Central memory CD8-positive, alpha-beta T cell (primary cell): Measurements from ENCODE around the gene ANKRD40CL.

Experiments
- ATAC-seq: fragments of 150-1000 bp; cut with Tn5 transposase; replicated peaks from 2 replicates; pipeline ENCODE4 v1.10.0; 2022; ENCODE audit warnings: mild to moderate bottlenecking, moderate FRiP score, moderate number of reproducible peaks; ENCODE audit not compliant: poor library complexity, severe bottlenecking; ENCODE audit errors: extremely low read depth
- DNase-seq, 2 donors: peaks; one replicate each; pipeline ENCODE4 v3.0.0; 2021; ENCODE audit warnings: low spot score in 2 of 2
- H3K27ac Mint-ChIP-seq: one replicate; pipeline ENCODE4 v1.8.0; 2022; ENCODE audit warnings: low read depth, mild to moderate bottlenecking, moderate library complexity, mixed read lengths
- H3K27me3 Mint-ChIP-seq: one replicate; pipeline ENCODE4 v1.8.0; 2022; ENCODE audit warnings: mixed read lengths
- H3K36me3 Mint-ChIP-seq: one replicate; pipeline ENCODE4 v1.8.0; 2022; ENCODE audit warnings: mild to moderate bottlenecking, moderate library complexity, mixed read lengths; ENCODE audit not compliant: insufficient read depth
- H3K4me1 Mint-ChIP-seq: one replicate; pipeline ENCODE4 v1.8.0; 2022; ENCODE audit warnings: mixed read lengths
- H3K4me3 Mint-ChIP-seq: one replicate; pipeline ENCODE4 v1.8.0; 2022; ENCODE audit warnings: mild to moderate bottlenecking, moderate library complexity, mixed read lengths
- H3K9me3 Mint-ChIP-seq: one replicate; pipeline ENCODE4 v1.8.0; 2022; ENCODE audit warnings: mixed read lengths

ANKRD40CL gene

DNA sequence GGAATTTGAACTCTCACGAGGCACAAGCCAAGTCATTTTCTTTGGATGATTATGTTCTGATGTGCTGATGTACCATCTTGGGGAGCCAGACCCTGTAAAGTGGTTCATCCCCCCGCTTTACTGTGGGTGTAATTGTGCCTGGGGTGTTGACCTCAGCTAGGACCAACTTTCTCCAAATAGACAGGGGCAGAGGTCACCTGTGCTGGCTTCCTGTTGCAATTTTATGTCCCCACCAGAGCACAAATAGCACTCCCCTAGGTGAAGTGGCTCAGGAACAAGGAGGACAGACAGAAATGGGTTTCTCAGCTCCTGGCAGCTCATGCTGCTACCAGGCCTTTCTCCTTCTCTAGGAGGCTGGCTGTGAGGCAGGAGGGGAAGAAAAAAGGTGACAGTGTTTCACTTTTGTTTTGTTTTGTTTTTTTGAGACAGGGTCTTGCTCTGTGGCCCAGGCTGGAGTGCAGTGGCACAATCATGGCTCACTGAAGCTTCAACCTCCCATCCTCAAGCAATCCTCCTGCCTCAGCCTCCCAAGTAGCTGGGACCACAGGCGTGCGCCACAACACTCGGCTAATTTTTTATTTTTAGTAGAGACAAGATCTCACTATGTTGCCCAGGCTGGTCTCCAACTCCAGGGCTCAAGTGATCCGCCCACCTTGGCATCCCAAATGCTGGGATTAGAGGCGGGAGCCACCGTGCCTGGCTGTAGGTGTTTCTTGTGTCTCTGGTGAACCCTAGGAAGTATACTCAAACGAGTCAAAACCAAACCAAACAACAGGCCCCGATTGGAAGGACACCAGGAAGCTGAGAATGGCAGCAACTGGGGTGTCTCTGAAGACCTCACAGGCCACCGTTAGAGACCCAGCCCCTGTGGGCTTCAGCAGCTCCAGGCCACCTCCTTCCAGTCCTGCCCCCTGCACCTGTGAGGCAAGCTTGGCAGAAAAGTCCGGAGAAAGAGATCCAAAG lies 35.6 kb upstream of the ANKRD40CL start:
- no peak for ATAC-seq

DNA sequence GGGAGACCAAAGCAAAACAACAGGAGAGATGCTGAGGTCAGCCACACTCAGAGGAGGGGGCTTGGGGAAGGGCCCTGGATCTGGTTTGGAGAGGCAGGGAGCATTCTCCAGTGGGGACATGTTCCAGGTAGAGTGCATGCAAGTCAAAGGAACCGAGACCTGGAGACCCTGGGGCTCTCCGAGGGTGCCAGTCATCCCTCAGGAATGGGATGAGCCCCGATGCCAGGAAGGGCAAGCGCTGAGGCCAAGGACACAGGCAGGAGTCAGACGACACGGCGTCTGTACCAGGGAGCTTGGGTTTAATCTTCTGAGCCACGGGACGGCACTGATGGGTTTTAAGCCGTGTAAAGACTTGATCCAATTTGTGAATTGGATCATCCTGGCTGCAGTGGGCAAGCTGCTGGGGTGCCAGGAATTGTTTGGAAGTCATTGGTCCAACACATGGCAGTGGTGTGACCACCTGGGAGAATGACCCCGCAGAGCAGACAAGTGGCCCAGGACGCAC lies 32.9 kb upstream of the ANKRD40CL start:
- DNase-seq = no peak
- Mint-ChIP-seq H3K9me3 (no peaks in the 10 kb centered on the region), H3K27ac (no peak overlapping the region), H3K36me3 (no peaks in the 10 kb centered on the region), H3K27me3 (no peaks in the 10 kb centered on the region), H3K4me3 (no peak overlapping the region), H3K4me1 (no peaks in the 10 kb centered on the region)
- ATAC-seq = no peak

More for the DNA sequence above, 35.6 kb upstream of the ANKRD40CL start:
- Mint-ChIP-seq H3K27me3 (no peaks in the 10 kb centered on the region), H3K9me3 (no peaks in the 10 kb centered on the region), H3K36me3 (no peaks in the 10 kb centered on the region), H3K4me3 (no peak overlapping the region), H3K4me1 (no peaks in the 10 kb centered on the region), H3K27ac (no peak overlapping the region)
- no peak for DNase-seq

- H3K27ac Mint-ChIP-seq = no peak overlapping the region
- no peaks in the 10 kb centered on the region for H3K36me3 Mint-ChIP-seq
- no peak for DNase-seq
- H3K4me3 Mint-ChIP-seq = no peak overlapping the region
- no peak for ATAC-seq
- no peaks in the 10 kb centered on the region for H3K4me1 Mint-ChIP-seq
- no peaks in the 10 kb centered on the region for H3K9me3 Mint-ChIP-seq
- H3K27me3 Mint-ChIP-seq = no peaks in the 10 kb centered on the region
These were observed 32.3 kb upstream of the ANKRD40CL start for GRCh38 chr17:50799582-50799981.

DNA sequence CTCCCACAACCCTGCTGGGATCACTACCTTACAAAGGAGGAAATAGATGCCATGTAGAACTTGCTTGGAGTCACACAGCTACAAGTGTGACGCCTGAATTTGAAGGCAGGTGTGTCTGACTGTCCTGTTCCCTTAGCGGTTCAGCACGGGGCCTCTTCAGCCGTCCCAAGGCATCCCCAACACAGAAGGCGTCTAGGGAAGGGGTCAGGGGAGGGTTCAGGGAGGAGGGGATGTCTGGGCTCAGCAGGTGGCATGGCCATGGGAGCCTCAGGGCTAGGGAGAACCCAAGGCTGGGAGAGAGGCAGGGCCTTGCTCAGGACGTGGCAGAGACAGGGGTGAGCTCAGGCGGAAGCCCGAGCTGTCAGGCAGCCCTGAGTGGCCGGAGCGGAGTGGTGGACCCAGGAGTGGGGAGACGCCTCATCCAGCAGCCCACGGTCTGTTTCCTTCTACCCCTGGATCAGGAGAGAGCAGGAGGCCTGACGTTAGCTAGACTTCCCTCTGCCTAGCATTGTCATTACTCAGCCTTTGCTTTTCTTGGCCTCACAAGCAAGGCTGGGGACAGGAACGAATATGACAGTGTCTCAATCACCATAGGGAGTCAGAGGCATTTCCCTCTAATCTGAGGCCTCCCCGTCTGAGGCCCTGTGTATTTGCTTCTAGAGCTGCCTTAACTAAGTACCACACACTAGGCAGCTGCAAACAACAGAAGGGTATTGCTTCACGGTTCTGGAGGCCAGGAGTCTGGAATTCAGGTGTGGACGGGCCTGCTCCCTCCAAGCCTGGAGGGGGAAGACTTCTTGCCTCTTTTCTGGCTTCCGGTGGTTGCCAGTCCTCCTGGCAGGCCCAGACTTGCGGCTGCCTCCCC lies 31.3 kb upstream of the ANKRD40CL start:
- no peaks in the 10 kb centered on the region for H3K36me3 Mint-ChIP-seq
- H3K27ac Mint-ChIP-seq = no peak overlapping the region
- H3K4me1 Mint-ChIP-seq = no peaks in the 10 kb centered on the region
- ATAC-seq = no peak
- DNase-seq = no peak
- no peaks in the 10 kb centered on the region for H3K9me3 Mint-ChIP-seq
- no peak overlapping the region for H3K4me3 Mint-ChIP-seq
- H3K27me3 Mint-ChIP-seq = no peaks in the 10 kb centered on the region

DNA sequence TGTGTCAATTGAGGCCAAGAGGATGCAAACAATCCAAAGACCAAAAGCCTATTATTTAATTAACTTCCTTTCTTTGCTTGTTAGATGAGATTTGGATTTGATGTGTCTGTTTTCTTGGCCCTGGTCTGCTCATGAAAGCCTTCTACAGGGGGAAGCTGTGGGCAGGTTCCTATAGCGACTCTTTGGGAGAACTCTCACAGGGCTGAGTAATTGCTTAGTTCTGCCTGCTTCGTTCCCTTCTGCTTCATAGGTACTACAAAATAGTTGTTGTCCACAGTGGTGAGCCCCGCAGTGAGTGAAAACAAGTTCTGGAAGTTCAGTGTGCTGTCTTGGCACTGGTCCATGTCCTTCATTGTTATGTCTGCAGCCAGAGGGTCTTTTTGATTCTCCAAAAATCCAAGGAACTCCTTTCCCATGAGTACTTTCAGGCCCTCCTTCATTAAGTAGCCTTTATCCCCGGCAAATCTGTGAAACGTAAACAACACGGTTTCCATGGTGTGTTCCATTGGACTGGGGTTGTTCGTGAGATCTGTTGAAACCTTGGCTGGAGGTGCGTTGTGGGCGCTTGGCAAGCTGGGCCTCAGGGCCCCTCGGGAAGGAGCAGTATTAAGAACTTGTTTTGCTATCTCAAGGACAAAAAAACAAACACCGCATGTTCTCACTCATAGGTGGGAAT lies 30.0 kb upstream of the ANKRD40CL start:
- Mint-ChIP-seq H3K9me3 (no peaks in the 10 kb centered on the region), H3K4me1 (peaks cover 6% of the 10 kb centered on the region), H3K27ac (no peak overlapping the region), H3K36me3 (no peaks in the 10 kb centered on the region), H3K27me3 (no peaks in the 10 kb centered on the region), H3K4me3 (no peak overlapping the region)
- ATAC-seq = no peak
- DNase-seq = no peak

- Mint-ChIP-seq H3K27ac (no peak overlapping the region), H3K36me3 (no peaks in the 10 kb centered on the region), H3K4me3 (no peak overlapping the region), H3K4me1 (peaks cover 6% of the 10 kb centered on the region), H3K27me3 (no peaks in the 10 kb centered on the region), H3K9me3 (no peaks in the 10 kb centered on the region)
- DNase-seq = no peak
- no peak for ATAC-seq
These were observed 27.0 kb upstream of the ANKRD40CL start for GRCh38 chr17:50794361-50794760.

- Mint-ChIP-seq H3K36me3 (no peaks in the 10 kb centered on the region), H3K27ac (no peak overlapping the region), H3K27me3 (no peaks in the 10 kb centered on the region), H3K4me3 (no peak overlapping the region), H3K4me1 (peaks cover 6% of the 10 kb centered on the region), H3K9me3 (no peaks in the 10 kb centered on the region)
- no peak for ATAC-seq
- no peak for DNase-seq
These were observed 25.7 kb upstream of the ANKRD40CL start for GRCh38 chr17:50793007-50793406.

DNA sequence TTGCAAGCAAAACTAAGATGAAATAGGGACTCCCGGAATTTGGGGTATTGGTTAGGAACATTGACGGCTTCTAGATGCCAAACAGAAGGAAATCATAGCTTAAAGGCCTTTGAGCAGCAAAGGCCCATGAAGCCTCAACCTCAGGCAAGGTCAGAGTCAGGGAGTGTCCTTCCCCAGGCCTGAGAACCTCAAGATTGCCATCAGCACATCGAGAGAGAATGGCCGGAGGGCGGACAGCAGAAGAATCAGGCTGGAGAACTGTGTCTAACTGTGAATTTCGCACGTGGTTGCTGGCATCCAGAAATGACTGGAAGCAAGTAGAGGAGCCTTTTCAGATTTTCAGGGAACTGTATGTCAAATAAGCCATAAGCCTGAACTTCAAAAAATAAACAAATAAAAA lies 24.8 kb upstream of the ANKRD40CL start:
- ATAC-seq (no peak), DNase-seq (no peak)
- Mint-ChIP-seq H3K27ac (no peak overlapping the region), H3K4me3 (no peak overlapping the region), H3K9me3 (no peaks in the 10 kb centered on the region), H3K27me3 (no peaks in the 10 kb centered on the region), H3K36me3 (no peaks in the 10 kb centered on the region), H3K4me1 (peaks cover 6% of the 10 kb centered on the region)

GRCh38 chr17:50790618-50791017 lies 23.3 kb upstream of the ANKRD40CL start:
- DNase-seq (no peak), ATAC-seq (no peak)
- H3K36me3 Mint-ChIP-seq = no peaks in the 10 kb centered on the region
- H3K27ac Mint-ChIP-seq = no peak overlapping the region
- no peaks in the 10 kb centered on the region for H3K27me3 Mint-ChIP-seq
- no peaks in the 10 kb centered on the region for H3K9me3 Mint-ChIP-seq
- no peak overlapping the region for H3K4me3 Mint-ChIP-seq
- H3K4me1 Mint-ChIP-seq = peaks cover 6% of the 10 kb centered on the region

DNA sequence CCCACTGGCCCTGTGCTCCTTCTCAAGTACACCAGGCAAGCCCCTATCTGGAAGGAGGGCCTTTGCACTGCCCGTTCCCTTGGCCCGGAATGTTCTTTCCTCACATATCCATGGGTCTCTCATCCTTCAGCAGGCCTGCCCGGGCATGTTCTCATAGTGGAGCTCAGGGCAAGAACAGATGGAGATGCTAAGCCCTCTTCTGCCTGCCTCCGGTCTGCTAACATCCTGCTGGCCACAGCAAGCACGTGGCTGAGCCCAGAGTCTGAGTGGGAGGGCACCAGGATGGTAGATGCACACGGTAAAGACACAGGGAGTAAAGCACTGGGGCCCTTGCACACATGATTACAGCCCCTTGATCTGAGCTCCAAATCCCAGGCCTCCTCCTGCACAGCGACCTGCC lies 19.8 kb upstream of the ANKRD40CL start:
- no peak overlapping the region for H3K4me3 Mint-ChIP-seq
- H3K9me3 Mint-ChIP-seq = no peaks in the 10 kb centered on the region
- no peak for DNase-seq
- H3K36me3 Mint-ChIP-seq = no peaks in the 10 kb centered on the region
- no peak overlapping the region for H3K27ac Mint-ChIP-seq
- peaks cover 10% of the 10 kb centered on the region for H3K27me3 Mint-ChIP-seq
- ATAC-seq = no peak
- H3K4me1 Mint-ChIP-seq = peaks cover 9% of the 10 kb centered on the region

GRCh38 chr17:50785946-50786570 lies 18.7 kb upstream of the ANKRD40CL start:
- Mint-ChIP-seq H3K27ac (no peak overlapping the region), H3K36me3 (no peaks in the 10 kb centered on the region), H3K4me3 (no peak overlapping the region), H3K9me3 (no peaks in the 10 kb centered on the region), H3K27me3 (peaks cover 10% of the 10 kb centered on the region), H3K4me1 (peaks cover 9% of the 10 kb centered on the region)
- ATAC-seq = no peak
- no peak for DNase-seq

- ATAC-seq (no peak), DNase-seq (no peak)
- Mint-ChIP-seq H3K27ac (no peak overlapping the region), H3K27me3 (peaks cover 10% of the 10 kb centered on the region), H3K4me3 (no peak overlapping the region), H3K9me3 (no peaks in the 10 kb centered on the region), H3K4me1 (peaks cover 11% of the 10 kb centered on the region), H3K36me3 (no peaks in the 10 kb centered on the region)
These were observed 17.8 kb upstream of the ANKRD40CL start for GRCh38 chr17:50785126-50785525.
